Limb (tissue), 2 donors: ENCODE measurements around the gene ODAM.
"Not testable (repeated sequence)": the region's sequence is repeated elsewhere in the genome, so short reads cannot be mapped to it uniquely, and the experiment has no call there.

ENCODE experiments used
- DNase-seq, 2 donors: peaks; one replicate each; pipeline ENCODE4 v3.0.0-alpha.2; 2016; ENCODE audit errors: extremely low spot score in 2 of 2

Gene ODAM

DNA sequence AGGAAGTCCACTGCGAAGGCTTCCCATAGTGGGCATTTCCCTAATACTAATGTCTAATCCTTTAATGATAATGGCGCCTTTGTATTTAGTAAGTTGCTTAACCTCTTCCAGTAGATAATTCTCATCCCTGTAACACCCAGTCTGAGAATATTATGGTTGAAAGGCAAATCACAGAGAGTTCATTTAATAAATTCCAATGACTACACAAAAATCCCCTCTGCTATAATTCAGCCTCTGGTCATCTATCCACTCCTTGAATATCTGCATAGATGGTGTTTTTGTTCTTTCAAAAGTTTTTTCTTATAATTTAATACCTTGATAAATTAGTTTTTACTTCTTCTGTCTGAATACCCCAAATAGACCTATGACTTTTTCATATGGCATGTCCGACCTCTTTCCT, 25.9 kb downstream of the ODAM start:
- not testable (repeated sequence) for DNase-seq

DNA sequence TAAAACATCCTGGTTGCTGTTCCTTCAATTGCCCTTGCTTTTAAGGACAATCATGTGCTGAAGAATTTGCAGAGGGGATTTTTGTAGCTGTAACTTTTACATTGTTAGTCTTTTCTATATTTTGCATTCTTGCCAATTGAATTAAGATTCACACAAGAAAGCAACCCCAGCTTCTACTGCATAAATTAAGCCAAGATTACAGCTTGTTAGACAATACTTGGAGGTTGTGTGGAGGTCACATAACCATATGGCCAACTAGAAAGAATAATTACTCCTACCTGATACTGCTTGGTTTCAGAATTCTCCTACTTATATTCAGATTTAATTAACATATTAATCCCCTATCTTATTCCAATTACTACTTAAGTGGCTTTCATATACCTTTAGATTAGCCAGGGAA, 26.3 kb downstream of the ODAM start:
- DNase-seq = not testable (repeated sequence)

DNA sequence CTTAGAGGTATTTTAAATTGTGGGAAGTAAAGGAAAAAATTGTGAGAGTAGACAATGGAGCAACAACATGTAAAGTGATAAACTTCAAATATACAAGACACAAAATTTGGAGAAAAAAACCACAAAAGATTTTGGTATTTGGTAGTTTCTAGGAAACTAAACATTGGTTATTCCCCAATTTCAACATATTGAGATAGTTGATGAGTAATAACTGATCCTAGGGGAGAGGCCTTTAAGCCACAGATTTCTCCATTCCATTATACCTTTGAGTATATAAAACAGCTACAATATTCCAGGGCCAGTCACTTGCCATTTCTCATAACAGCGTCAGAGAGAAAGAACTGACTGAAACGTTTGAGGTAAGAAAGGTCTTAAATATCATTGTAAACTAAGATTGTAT, 30.3 kb downstream of the ODAM start, which contains the start of gene FDCSP:
FDCSP (plus strand) TSS at position 301 of the 400 bp plus-strand sequence. CDS start 5,071 bp downstream, outside the sequence.
- no peak for DNase-seq

DNA sequence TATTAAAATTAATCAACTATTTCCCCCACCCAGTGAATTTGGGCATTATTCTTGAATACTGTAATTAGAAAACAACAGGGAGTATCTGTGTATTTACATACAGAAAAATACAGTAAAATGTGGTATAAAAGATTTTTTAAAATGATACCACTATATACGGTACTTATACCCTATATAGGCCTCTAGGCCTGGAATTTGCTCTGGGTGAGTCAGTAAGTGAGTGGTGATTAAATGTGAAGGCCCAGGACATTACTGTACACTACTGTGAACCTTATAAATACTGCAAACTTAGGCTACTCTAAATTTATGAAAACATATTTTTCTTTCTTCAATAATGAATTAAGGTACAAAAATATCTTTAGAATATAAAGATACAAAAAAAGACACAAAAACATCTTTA, 40.6 kb downstream of the ODAM start:
- DNase-seq = no peak

DNA sequence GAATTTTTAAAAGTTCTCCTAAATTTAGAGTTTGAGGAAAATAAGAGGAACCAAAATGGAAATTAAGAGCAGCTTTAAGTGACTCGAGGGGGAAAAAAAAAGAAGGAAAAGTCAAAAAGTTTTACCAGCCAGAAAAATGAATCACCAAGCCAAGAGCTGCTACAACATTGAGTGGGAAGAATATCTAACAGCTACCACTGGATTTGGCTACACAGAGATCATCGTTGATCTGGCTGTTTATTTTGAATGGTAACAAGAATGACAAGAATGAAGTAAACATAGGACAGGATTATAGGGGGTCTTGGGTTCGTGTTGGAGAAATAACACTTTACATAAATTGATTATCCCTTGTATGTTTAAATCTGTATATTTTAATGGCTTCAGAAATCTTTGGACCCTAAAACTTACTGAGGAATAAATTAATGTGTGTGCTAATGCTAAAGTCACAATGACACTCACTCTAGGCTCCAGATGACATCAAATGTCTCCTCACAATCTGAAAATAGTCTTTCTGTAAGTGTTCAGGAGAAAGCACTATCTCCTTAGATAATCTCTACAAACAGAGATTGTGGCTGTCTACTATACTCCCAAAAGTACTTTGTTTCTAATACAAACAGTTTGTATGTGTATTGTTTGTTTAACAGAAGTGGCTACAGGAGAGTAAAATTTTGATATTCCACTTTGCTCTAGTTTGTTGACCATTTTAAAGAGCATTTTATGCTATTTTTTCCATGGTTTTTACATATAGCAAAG, 43.8 kb downstream of the ODAM start:
- DNase-seq = no peak

DNA sequence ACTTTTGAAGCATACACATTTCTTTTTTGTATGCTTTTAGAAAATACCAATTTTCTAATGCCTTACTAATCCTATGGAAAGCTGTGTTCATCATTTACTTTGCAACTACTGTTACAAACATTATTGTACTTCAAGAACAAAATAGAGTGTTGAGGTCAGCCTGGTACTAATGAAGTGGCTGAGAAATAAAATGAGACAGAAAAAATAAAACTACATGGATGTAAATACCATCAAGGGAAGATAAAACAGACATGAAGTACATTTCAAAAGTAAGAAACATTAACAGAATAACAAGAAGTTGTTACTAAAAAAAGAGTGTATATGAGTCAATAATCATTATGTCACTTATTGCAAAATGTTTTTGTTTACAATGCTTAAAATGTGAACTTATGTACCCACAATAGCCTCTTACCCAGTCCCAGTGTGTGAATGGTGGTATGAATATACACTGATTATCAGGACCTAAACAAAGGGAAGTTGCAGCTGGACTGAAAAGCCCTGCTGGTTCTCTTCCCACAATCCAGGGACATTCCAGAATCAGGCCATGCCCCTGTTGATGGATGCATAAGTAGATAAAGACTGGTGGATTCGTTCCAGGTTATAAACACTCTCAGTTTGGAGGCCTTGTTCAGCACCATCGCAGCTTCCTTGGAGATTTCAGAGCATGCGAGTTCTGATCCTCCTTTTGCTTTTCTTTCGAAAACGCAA, 44.5 kb downstream of the ODAM start:
- no peak for DNase-seq

DNA sequence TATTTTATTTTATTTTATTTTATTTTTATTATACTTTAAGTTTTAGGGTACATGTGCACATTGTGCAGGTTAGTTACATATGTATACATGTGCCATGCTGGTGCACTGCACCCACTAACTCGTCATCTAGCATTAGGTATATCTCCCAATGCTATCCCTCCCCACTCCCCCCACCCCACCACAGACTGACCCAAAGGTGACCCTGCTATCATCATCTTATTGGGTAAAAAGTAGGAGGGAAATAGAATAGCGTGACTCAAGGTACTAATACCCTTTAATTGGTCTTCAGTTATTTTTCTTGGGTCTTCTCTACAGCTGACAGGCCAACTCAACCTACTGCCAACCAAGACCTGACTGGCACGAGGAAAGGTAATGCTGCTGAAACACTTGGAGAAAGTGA, 46.8 kb downstream of the ODAM start, which contains the start of gene CSN3:
CSN3 (plus strand) TSS at position 301 of the 400 bp plus-strand sequence. CDS start 2,223 bp downstream, outside the sequence.
- not testable (repeated sequence) for DNase-seq

DNA sequence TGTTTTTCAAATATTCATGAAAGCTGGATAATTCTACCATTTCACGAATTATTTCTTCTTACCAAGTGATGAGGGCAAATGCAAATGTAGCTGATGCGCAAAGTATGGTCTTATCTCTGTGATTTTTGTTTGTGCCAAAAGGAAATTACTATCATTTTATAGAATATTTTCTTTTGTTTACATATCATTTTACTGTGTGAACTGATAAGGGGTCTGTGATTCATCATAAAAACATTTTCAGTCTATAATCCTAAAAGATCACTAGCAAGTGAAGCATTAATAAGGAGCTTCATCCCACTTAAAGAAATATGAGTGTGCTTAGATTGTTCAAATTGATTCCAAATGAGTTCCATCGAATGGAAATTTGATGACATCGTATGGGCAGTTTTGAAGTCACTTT, 47.6 kb downstream of the ODAM start:
- no peak for DNase-seq

DNA sequence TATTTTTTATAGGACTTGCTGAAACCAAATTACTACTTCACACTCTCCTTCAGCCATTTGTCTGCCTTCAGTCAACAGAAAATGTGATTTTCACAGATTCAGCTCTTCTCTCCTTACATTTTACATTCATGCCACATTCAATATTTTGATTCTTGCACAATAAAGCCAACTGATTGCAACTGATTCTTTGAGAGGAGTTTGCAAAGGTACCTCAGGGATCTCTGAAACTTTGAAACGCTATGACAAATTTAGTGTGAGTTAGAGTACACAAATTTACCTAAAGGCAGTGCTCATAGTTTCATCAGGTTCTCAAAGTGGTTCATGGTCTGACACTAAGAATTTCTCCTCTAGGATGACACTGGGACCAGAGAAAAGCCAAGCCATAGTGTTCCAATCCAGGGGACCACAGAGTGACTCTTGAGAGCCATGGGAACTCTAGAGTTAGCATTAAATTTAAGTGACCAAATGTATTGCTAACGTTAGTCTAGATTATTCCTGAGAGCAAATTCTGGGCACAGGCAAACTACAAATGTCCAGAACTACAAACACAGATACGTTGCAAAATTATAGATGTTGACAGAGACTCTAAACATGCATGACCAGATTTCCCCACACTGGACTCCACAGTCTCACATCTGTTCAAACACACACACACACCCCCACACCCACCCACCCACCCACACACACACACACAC, 55.9 kb downstream of the ODAM start:
- no peak for DNase-seq

DNA sequence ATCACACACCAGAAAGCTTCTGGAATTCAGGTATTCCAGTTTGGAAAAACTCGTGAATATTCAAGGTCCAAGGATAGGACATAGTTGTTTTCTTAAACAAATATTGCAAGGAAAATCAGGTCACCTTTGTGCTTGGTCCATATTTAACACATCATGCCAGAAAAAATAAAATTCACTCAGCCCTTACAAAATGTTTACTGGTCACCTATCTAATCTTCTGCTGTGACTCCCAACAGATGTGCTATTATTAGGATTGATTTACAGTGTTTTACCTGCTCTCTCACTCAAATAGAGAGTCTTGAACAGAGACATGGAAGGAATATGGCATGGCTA, 56.4 kb downstream of the ODAM start:
- no peak for DNase-seq
